ENCODE data around the gene NOTCH3. TPM values are rescaled to one million over a fixed set of nuclear protein-coding genes. Genes with fewer than 3 reads are reported as not detected.

NOTCH3 gene
- total RNA-seq, 1 donor from 2014 or later: not detected

DNA sequence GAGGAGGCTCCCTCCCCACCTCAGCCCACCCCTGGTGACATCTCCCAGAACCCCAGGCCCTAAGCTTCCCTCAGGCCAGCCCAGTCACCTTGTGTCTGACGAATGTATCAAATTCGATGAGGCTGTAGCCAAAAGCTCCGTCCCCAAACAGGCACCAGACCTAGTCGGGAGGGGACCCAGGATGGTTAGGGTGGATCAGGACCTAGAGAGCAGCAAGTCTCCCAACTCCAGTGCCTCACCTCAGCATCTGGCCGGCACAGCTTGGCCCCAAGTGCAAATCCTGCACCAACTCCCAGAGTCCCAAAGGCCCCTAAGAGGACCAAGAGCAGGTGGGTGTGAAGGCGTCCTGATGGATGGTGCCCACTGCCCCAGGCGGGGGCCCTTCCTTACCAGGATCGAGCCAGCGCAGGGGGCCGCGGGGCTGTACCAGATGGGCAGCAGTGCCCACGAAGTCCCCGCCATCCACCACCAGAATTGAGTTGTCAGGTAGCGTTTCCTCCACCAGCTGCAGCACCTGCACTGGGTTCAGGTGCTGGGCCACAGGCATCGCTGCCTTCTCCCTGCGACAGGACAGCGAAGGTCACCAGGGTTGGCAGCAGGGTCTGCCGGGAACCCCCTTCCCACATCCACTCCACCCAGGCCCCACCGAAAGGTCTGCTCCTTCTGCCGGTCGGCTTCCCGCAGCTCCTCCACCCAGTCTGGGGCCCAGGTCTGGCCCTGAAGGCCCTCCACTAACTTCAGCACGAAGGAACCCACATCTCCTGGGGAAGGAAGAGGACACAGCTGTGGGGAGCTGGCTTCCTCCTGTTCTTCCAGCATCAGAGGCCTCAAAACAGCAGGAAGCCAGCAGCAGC, 84.8 kb downstream of the NOTCH3 start:
- intact Hi-C loops (cut with micrococcal nuclease): no loop called here
- Mint-ChIP-seq H3K36me3 (ENCODE audit: low read depth) (peaks cover 50% of the 10 kb centered on the region), H3K9me3 (peaks cover 4% of the 10 kb centered on the region)

DNA sequence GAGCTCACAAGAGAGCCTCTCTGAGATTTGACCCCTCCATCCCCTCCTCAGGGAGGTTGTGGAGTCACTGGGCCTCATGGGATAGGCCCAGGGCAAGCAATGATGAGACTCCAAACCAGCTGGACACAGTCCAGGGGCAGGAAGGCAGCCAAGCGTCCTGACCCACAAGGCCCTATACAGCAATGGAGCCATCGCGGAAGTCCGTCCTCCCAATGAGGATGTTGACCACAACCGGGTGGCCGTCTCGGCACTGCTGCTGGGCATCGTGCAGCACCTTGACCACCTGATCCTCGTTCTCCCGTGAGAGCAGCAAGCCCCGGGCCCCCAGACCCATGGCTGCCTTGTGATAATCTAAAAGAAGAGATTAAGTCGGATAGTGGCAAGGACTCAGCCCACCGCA, 85.7 kb downstream of the NOTCH3 start:
- Mint-ChIP-seq H3K4me3 (ENCODE audit: low read depth) (no peak overlapping the region), H3K27me3 (ENCODE audit: low read depth) (no peaks in the 10 kb centered on the region), H3K4me1 (ENCODE audit: low read depth) (no peaks in the 10 kb centered on the region), H3K36me3 (ENCODE audit: low read depth) (peaks cover 41% of the 10 kb centered on the region), H3K27ac (no peak overlapping the region), H3K9me3 (peaks cover 4% of the 10 kb centered on the region)
- no peak for DNase-seq (ENCODE audit: low spot score)
- intact Hi-C loops (cut with micrococcal nuclease): no loop called here

More for the DNA sequence above, 84.8 kb downstream of the NOTCH3 start:
- H3K4me1 Mint-ChIP-seq (ENCODE audit: low read depth): no peaks in the 10 kb centered on the region
- H3K27ac Mint-ChIP-seq: no peak overlapping the region
- H3K27me3 Mint-ChIP-seq (ENCODE audit: low read depth): no peaks in the 10 kb centered on the region
- no peak overlapping the region for H3K4me3 Mint-ChIP-seq (ENCODE audit: low read depth)
- DNase-seq (ENCODE audit: low spot score): no peak

- Mint-ChIP-seq H3K9me3 (peaks cover 4% of the 10 kb centered on the region), H3K4me3 (ENCODE audit: low read depth) (no peak overlapping the region), H3K36me3 (ENCODE audit: low read depth) (peaks cover 32% of the 10 kb centered on the region), H3K27me3 (ENCODE audit: low read depth) (no peaks in the 10 kb centered on the region), H3K27ac (peak overlapping the region; percentile 33), H3K4me1 (ENCODE audit: low read depth) (no peaks in the 10 kb centered on the region)
- no peak for DNase-seq (ENCODE audit: low spot score)
- intact Hi-C loops (cut with micrococcal nuclease): no loop called here
Measured at GRCh38 chr19:15114153-15114540, 86.6 kb downstream of the NOTCH3 start.

DNA sequence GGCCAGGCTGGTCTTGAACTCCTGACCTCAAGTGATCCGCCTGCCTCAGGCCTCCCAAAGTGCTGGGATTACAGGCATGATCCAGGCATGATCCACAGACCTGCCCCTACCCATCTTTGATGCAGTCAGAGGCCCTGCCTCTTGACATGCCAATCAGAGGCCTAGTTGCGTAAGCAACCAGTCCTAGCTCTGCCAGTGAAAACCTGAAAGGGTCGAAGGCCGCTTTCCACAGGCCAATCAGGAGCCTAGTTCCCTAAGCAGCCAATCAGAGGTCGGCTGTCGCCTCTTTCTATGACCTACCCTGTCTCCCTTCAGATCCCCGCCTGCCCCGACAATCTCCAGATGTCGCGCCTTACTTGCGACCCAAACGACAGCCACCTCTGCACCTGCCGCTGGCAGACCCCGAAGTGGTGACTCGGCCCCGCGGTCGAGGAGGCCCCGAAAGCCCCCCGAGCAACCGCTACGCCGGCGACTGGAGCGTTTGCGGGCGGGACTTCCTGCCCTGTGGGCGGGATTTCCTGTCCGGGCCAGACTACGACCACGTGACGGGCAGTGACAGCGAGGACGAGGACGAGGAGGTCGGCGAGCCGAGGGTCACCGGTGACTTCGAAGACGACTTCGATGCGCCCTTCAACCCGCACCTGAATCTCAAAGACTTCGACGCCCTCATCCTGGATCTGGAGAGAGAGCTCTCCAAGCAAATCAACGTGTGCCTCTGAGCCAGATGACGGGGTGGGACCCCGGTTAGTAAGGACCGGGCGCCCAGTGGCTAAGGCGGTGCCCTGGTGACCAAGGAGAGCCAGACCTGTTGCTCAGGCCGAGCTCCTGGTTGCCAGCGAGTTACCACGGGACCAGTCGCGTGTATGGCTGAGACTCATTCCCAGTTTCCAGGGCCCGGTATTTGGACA, 87.3 kb downstream of the NOTCH3 start:
- H3K4me3 Mint-ChIP-seq (ENCODE audit: low read depth): no peak overlapping the region
- H3K9me3 Mint-ChIP-seq: no peaks in the 10 kb centered on the region
- H3K27me3 Mint-ChIP-seq (ENCODE audit: low read depth): no peaks in the 10 kb centered on the region
- DNase-seq (ENCODE audit: low spot score): no peak
- H3K4me1 Mint-ChIP-seq (ENCODE audit: low read depth): no peaks in the 10 kb centered on the region
- peaks cover 25% of the 10 kb centered on the region for H3K36me3 Mint-ChIP-seq (ENCODE audit: low read depth)
- intact Hi-C loops (cut with micrococcal nuclease): no loop called here
- H3K27ac Mint-ChIP-seq: no peak overlapping the region

GRCh38 chr19:15112385-15112784, 88.4 kb downstream of the NOTCH3 start:
- H3K9me3 Mint-ChIP-seq: no peaks in the 10 kb centered on the region
- intact Hi-C loops (cut with micrococcal nuclease): no loop called here
- H3K4me3 Mint-ChIP-seq (ENCODE audit: low read depth): no peak overlapping the region
- peaks cover 5% of the 10 kb centered on the region for H3K4me1 Mint-ChIP-seq (ENCODE audit: low read depth)
- peaks cover 4% of the 10 kb centered on the region for H3K27me3 Mint-ChIP-seq (ENCODE audit: low read depth)
- no peak for DNase-seq (ENCODE audit: low spot score)
- H3K36me3 Mint-ChIP-seq (ENCODE audit: low read depth): peaks cover 15% of the 10 kb centered on the region
- no peak overlapping the region for H3K27ac Mint-ChIP-seq

DNA sequence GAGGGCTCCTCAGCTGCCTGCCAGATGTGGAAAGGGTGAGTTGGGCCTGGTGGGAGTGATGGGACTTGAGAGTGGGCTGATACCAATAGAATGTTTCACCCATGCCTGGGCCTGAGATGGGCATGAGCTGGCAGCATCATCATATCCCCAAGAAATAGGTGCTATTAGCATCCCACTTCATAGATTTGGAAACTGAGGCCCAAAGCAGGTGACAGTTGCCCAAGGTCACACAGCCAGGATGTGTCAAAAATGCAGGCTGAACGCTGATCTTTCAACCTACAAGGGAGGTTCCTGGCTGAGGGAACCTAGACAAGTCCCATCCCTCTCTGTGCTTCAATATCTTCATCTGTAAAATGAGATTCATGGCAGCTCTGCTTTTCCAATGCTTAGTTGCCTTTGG, 89.0 kb downstream of the NOTCH3 start:
- intact Hi-C loops (cut with micrococcal nuclease): no loop called here
- no peak for DNase-seq (ENCODE audit: low spot score)
- Mint-ChIP-seq H3K4me1 (ENCODE audit: low read depth) (peaks cover 5% of the 10 kb centered on the region), H3K36me3 (ENCODE audit: low read depth) (peaks cover 10% of the 10 kb centered on the region), H3K27me3 (ENCODE audit: low read depth) (peaks cover 6% of the 10 kb centered on the region), H3K9me3 (no peaks in the 10 kb centered on the region), H3K27ac (no peak overlapping the region), H3K4me3 (ENCODE audit: low read depth) (no peak overlapping the region)

DNA sequence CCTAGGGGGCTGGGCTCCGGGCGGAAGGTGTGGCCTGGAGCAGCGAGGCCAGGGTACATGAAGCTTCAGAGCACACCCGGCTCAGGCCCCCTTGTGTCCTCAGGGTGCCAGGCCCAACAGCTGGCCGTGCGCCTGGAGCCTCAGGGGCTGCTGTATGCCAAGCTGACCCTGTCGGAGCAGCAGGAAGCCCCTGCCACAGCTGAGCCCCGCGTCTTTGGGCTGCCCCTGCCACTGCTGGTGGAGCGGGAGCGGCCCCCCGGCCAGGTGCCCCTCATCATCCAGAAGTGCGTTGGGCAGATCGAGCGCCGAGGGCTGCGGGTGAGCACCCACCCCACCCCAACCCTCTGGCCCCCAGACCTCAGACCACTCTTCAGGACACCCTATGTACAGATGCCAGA, 90.4 kb downstream of the NOTCH3 start:
- no peak for DNase-seq (ENCODE audit: low spot score)
- intact Hi-C loops (cut with micrococcal nuclease): no loop called here
- H3K4me1 Mint-ChIP-seq (ENCODE audit: low read depth): peaks cover 7% of the 10 kb centered on the region
- peaks cover 5% of the 10 kb centered on the region for H3K9me3 Mint-ChIP-seq
- H3K27me3 Mint-ChIP-seq (ENCODE audit: low read depth): peaks cover 14% of the 10 kb centered on the region
- peaks cover 5% of the 10 kb centered on the region for H3K36me3 Mint-ChIP-seq (ENCODE audit: low read depth)
- H3K27ac Mint-ChIP-seq: no peak overlapping the region
- H3K4me3 Mint-ChIP-seq (ENCODE audit: low read depth): no peak overlapping the region

GRCh38 chr19:15109768-15110417, 90.9 kb downstream of the NOTCH3 start:
- peaks cover 8% of the 10 kb centered on the region for H3K9me3 Mint-ChIP-seq
- H3K4me3 Mint-ChIP-seq (ENCODE audit: low read depth): no peak overlapping the region
- H3K27ac Mint-ChIP-seq: no peak overlapping the region
- no peak for DNase-seq (ENCODE audit: low spot score)
- intact Hi-C loops (cut with micrococcal nuclease): no loop called here
- peaks cover 7% of the 10 kb centered on the region for H3K4me1 Mint-ChIP-seq (ENCODE audit: low read depth)
- H3K27me3 Mint-ChIP-seq (ENCODE audit: low read depth): peaks cover 17% of the 10 kb centered on the region
- peaks cover 4% of the 10 kb centered on the region for H3K36me3 Mint-ChIP-seq (ENCODE audit: low read depth)

Other genes starting within 250 kb of the NOTCH3 start
- not detected in 2 replicates for gene SLC1A6, start 221.1 kb downstream of the NOTCH3 start, total RNA-seq
- gene CASP14, start 151.5 kb downstream of the NOTCH3 start, total RNA-seq: not detected in 2 replicates
- not detected in 2 replicates for gene OR1I1, start 118.8 kb downstream of the NOTCH3 start, total RNA-seq
- 1.9 and 2.5 TPM in 2 replicates for gene SYDE1, start 93.6 kb downstream of the NOTCH3 start, total RNA-seq
- gene EPHX3, start 31.5 kb upstream of the NOTCH3 start, total RNA-seq: 0.16 TPM in 1 of 2 replicates, not detected in the other
- 104 and 108 TPM in 2 replicates for gene BRD4, start 131.5 kb upstream of the NOTCH3 start, total RNA-seq
- 56.0 and 62.1 TPM in 2 replicates for gene AKAP8, start 178.8 kb upstream of the NOTCH3 start, total RNA-seq
- 76.6 and 87.4 TPM in 2 replicates for gene AKAP8L, start 218.0 kb upstream of the NOTCH3 start, total RNA-seq
- 30.1 and 30.4 TPM in 2 replicates for gene WIZ, start 249.0 kb upstream of the NOTCH3 start, total RNA-seq

All from activated T-helper 2 cell treated with anti-CD3 and anti-CD28 coated beads, Interferon-gamma antibody, Interleukin-2, Interleukin-4, amounts not matched to agents 10 μg/mL and 5 μg/mL and 100 μg/mL, durations not matched to agents 14 hours and 24 hours and 36 hours (primary cell).